ENCODE results near the gene ADAMTS12. TPM values are rescaled to one million over a fixed set of nuclear protein-coding genes. Genes with fewer than 3 reads are reported as not detected.

The ADAMTS12 gene
- total RNA-seq, 1 experiment from 2014 or later = 0.18 TPM

- Histone ChIP-seq H3K79me2 (ENCODE audit: low read length) (no peaks in the 10 kb centered on the region), H4K20me1 (ENCODE audit: low read length) (no peaks in the 10 kb centered on the region), H3F3A (ENCODE audit: low read length, unreplicated experiment) (no peaks in the 10 kb centered on the region), H3K4me2 (ENCODE audit: low read length) (no peak overlapping the region), H3K9ac (ENCODE audit: low read length) (no peak overlapping the region), H3K9me3 (ENCODE audit: low read length) (no peaks in the 10 kb centered on the region), H2AFZ (ENCODE audit: low read length) (no peak overlapping the region), H3K27ac (ENCODE audit: low read length) (no peak overlapping the region), H3K27me3 (ENCODE audit: low read length) (no peaks in the 10 kb centered on the region), H3K9me2 (replicated peaks; ENCODE audit: low read length) (0 out of 2 replicates have a peak, but pooled peaks cover 4% of the 10 kb centered on the region), H3K4me3 (ENCODE audit: low read length) (no peak overlapping the region), H3K36me3 (ENCODE audit: low read depth, low read length) (no peaks in the 10 kb centered on the region), H3K4me1 (ENCODE audit: insufficient read depth, low read length) (0 out of 2 replicates have a peak, but pooled peaks cover 4% of the 10 kb centered on the region)
- CTCF ChIA-PET = no interaction called here
- intact Hi-C loops (cut with micrococcal nuclease) = no loop called here
- POLR2A ChIA-PET (ENCODE audit: unreplicated experiment) = no interaction called here
- BruUV-seq (replicated peaks) = no TSS peak
- ATAC-seq (no peak), DNase-seq (no peak)
- TF ChIP-seq EZH2 (IDR thresholded peaks at IDR 0.05; ENCODE audit: low read length, unreplicated experiment) = no peak
- TF ChIP-seq EZH2phosphoT487 (IDR thresholded peaks at IDR 0.05; ENCODE audit: borderline replicate concordance, low read length) = no peak
- TF ChIP-seq, protein P1, sequence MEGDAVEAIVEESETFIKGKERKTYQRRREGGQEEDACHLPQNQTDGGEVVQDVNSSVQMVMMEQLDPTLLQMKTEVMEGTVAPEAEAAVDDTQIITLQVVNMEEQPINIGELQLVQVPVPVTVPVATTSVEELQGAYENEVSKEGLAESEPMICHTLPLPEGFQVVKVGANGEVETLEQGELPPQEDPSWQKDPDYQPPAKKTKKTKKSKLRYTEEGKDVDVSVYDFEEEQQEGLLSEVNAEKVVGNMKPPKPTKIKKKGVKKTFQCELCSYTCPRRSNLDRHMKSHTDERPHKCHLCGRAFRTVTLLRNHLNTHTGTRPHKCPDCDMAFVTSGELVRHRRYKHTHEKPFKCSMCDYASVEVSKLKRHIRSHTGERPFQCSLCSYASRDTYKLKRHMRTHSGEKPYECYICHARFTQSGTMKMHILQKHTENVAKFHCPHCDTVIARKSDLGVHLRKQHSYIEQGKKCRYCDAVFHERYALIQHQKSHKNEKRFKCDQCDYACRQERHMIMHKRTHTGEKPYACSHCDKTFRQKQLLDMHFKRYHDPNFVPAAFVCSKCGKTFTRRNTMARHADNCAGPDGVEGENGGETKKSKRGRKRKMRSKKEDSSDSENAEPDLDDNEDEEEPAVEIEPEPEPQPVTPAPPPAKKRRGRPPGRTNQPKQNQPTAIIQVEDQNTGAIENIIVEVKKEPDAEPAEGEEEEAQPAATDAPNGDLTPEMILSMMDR (conservative IDR thresholded peaks at IDR 0.05; ENCODE audit: low read depth, low read length) = no peak
Observed at GRCh38 chr5:33764786-33765185, 127.0 kb downstream of the ADAMTS12 start.

DNA sequence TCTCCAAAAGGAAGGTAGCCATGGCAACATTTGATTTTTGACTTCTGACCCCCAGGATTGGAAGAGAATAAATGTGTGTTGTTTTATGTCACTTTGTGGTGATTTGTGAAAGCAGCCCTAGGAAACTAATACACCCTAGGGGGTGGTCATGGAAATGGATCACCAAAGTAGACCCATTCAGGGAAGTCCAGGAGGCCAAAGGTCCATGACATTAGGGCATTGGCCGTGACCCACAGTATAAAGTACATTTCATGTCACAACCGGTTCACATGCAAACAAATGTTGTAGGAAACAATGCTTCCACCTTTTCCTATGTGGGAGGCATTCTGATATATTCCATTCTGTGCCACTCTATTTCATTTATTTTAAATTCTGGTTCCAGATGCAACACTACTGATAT is 128.4 kb downstream of the ADAMTS12 start:
- ATAC-seq (no peak), DNase-seq (no peak)
- BruUV-seq (replicated peaks) = no TSS peak
- Histone ChIP-seq H3K4me1 (ENCODE audit: insufficient read depth, low read length) (0 out of 2 replicates have a peak, but pooled peaks cover 4% of the 10 kb centered on the region), H3F3A (ENCODE audit: low read length, unreplicated experiment) (no peaks in the 10 kb centered on the region), H3K9me2 (replicated peaks; ENCODE audit: low read length) (0 out of 2 replicates have a peak, but pooled peaks cover 4% of the 10 kb centered on the region), H3K36me3 (ENCODE audit: low read depth, low read length) (no peaks in the 10 kb centered on the region), H3K79me2 (ENCODE audit: low read length) (no peaks in the 10 kb centered on the region), H3K4me3 (ENCODE audit: low read length) (no peak overlapping the region), H3K27me3 (ENCODE audit: low read length) (no peaks in the 10 kb centered on the region), H3K9me3 (ENCODE audit: low read length) (no peaks in the 10 kb centered on the region), H3K27ac (ENCODE audit: low read length) (no peak overlapping the region), H2AFZ (ENCODE audit: low read length) (no peak overlapping the region), H4K20me1 (ENCODE audit: low read length) (no peaks in the 10 kb centered on the region), H3K4me2 (ENCODE audit: low read length) (no peak overlapping the region), H3K9ac (ENCODE audit: low read length) (no peak overlapping the region)
- TF ChIP-seq EZH2phosphoT487 (IDR thresholded peaks at IDR 0.05; ENCODE audit: borderline replicate concordance, low read length) (no peak), EZH2 (IDR thresholded peaks at IDR 0.05; ENCODE audit: low read length, unreplicated experiment) (no peak)
- TF ChIP-seq, protein P1 (conservative IDR thresholded peaks at IDR 0.05; ENCODE audit: low read depth, low read length) = no peak
- ChIA-PET POLR2A (ENCODE audit: unreplicated experiment) (no interaction called here), CTCF (no interaction called here)
- intact Hi-C loops (cut with micrococcal nuclease) = no loop called here

DNA sequence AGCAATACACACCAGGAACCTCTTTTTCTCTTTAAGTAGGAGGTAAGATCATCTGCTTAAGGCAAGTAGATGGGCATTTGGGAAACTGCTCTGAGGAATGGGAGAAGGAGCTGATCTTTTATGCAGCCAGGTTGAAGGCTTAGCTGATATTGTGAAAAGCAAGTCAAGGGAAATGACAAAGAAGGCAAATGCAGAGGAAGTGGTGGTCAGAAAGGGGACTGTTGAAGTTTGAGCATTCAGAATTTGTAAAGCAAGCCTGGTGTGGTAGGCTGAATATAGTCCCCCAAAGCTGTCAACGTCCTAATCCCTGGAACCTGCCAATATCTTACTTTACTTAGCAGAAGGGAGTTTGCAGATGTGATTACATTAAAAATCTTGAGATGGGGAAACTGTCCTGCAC is 128.9 kb downstream of the ADAMTS12 start:
- H3K36me3 ChIP-seq (ENCODE audit: low read depth, low read length) = no peaks in the 10 kb centered on the region
- intact Hi-C loops (cut with micrococcal nuclease) = no loop called here
- H3K4me2 ChIP-seq (ENCODE audit: low read length) = no peak overlapping the region
- H3K4me1 ChIP-seq (ENCODE audit: insufficient read depth, low read length) = 0 out of 2 replicates have a peak, but pooled peaks cover 4% of the 10 kb centered on the region
- H3K9me2 ChIP-seq (replicated peaks; ENCODE audit: low read length) = 0 out of 2 replicates have a peak, but pooled peaks cover 4% of the 10 kb centered on the region
- DNase-seq (no peak), ATAC-seq (no peak)
- H3K9ac ChIP-seq (ENCODE audit: low read length) = no peak overlapping the region
- no peaks in the 10 kb centered on the region for H3F3A ChIP-seq (ENCODE audit: low read length, unreplicated experiment)
- no peak overlapping the region for H3K27ac ChIP-seq (ENCODE audit: low read length)
- ChIA-PET POLR2A (ENCODE audit: unreplicated experiment) (no interaction called here), CTCF (no interaction called here)
- no peaks in the 10 kb centered on the region for H3K27me3 ChIP-seq (ENCODE audit: low read length)
- no peak overlapping the region for H2AFZ ChIP-seq (ENCODE audit: low read length)
- no TSS peak for BruUV-seq (replicated peaks)
- no peak overlapping the region for H3K4me3 ChIP-seq (ENCODE audit: low read length)
- TF ChIP-seq EZH2phosphoT487 (IDR thresholded peaks at IDR 0.05; ENCODE audit: borderline replicate concordance, low read length) (no peak), EZH2 (IDR thresholded peaks at IDR 0.05; ENCODE audit: low read length, unreplicated experiment) (no peak)
- TF ChIP-seq, protein P1 (conservative IDR thresholded peaks at IDR 0.05; ENCODE audit: low read depth, low read length) = no peak
- no peaks in the 10 kb centered on the region for H3K9me3 ChIP-seq (ENCODE audit: low read length)
- no peaks in the 10 kb centered on the region for H4K20me1 ChIP-seq (ENCODE audit: low read length)
- H3K79me2 ChIP-seq (ENCODE audit: low read length) = no peaks in the 10 kb centered on the region
